Right renal cortex interstitium (tissue), 3 donors: ENCODE measurements around the gene HSD17B3. TPM values are rescaled to one million over a fixed set of nuclear protein-coding genes. Genes with fewer than 3 reads are reported as not detected.
"Not testable (repeated sequence)": the region's sequence is repeated elsewhere in the genome, so short reads cannot be mapped to it uniquely, and the experiment has no call there.

Source experiments
- DNase-seq, 3 donors: peaks; one replicate each; pipeline ENCODE4 v3.0.0-alpha.2; 2013; ENCODE audit warnings: low read depth in 3 of 3, low spot score in 2 of 3
- polyA plus RNA-seq, 3 donors: library from polyadenylated mRNA; unstranded; fragments of 120-200 nt; gene quantifications; one replicate each; pipeline ENCODE4 v1.2.1, GENCODE V29; 2013; ENCODE audit not compliant: insufficient read length in 3 of 3

HSD17B3 gene
- polyA plus RNA-seq: 1 to 10 TPM in 1 of 3 donors, under 1 TPM in 2; 0.67 to 1.2 (median 0.72) TPM

DNA sequence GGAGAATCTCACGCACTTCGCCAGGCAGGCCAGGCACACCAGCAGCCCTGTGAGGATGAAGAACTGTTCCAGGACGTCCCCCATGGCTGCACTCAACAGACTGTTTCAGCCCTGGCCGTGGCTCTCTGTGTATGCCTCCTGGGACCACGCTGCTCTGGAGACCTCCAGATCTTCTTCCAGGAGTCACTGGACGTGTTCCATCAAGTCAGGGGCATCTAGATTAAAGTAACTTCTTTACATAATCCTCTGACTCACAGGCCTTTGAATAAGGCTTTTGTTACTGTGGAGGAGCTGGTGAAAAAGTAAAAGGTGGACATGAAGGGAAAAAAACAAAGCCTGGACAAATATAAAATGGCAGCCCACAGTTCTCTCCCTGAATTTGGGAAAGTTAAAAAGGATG lies at the start of gene HSD17B3:
Gene HSD17B3 (minus strand): TSS at position 156 of the 400 bp plus-strand sequence. CDS start 72 bp downstream, at position 84.
- DNase-seq: no peak

- no peak for DNase-seq
Measured at GRCh38 chr9:96350866-96351265, 48.9 kb upstream of the HSD17B3 start.

GRCh38 chr9:96348261-96348660 lies 46.3 kb upstream of the HSD17B3 start:
- no peak for DNase-seq

- DNase-seq: no peak
Measured at GRCh38 chr9:96345551-96345950, 43.6 kb upstream of the HSD17B3 start.

- no peak for DNase-seq
Measured at GRCh38 chr9:96344458-96345180, 42.6 kb upstream of the HSD17B3 start.

DNA sequence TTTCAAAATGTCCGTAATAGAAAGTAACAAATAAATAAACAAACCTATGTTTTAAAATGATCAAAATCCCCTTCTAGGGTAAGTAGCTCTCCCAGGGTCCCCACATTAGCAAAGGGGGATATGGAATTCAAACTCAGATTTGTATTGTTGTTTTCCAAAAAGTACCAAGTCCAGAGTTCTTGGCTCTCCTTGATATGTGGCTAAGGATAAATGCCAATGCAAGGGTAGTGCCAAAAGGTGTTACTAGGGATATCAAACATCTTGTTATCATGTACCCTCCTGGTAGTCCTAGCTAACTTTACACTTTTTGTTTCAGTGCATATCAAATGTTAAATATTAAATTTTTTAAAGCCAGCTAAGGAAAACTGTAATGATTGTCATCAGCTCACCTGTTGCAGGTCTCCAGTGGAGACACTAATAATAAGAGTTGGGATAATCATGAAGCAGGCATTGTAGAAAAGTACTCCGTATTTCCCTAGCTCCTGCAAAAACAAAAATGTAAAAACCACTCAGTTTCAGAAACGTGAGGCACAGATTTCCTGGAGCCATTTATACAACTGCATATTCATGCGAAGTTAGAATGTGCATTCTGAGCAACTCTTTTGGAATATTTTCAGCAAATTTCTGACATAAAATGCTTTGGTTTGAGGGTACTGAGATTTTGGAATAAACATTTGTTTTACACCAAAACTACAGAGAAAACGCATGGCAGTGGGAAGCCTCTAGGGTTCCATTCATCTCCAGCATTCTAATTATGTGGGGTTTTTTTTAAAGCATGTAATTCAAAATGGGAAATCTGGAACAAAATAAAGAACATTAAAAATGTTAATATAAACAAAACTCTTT lies 41.8 kb upstream of the HSD17B3 start:
- no peak for DNase-seq

DNA sequence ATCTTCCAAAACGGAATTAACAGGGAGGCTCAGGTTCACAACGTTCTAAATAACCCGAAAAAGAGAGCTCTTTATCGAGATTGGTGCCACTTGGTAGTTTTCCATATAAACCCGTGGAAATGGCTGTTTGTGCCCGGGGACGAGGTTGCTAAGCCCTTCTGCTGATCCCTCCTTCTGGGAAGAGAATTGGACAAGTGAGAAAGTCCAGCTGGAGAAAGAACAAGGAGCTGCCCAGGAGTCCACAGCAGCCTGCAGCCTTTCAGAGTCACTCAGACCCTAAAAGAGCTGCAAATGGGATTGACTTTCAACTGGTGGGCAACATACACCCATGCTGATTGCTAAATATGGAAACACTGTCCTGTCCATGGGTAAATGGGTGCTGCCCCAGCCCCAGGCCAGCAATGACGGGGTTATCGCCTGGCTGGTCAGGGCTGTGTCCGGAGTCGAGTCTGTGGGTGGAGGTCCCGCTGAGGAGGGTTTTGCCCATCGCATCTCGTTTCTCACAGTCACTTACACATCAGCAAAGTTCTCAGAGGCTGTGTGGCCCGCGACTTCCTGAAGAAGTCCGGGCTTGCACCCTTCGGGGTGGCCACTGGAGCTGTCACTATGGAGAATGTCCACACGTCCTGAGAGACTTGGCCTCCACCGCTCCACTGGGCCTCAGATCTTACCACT lies 40.7 kb upstream of the HSD17B3 start:
- peak in 2 of 3 donors; percentile 20 to 29 for DNase-seq

- no peak for DNase-seq
Measured at GRCh38 chr9:96340707-96341106, 38.7 kb upstream of the HSD17B3 start.

DNA sequence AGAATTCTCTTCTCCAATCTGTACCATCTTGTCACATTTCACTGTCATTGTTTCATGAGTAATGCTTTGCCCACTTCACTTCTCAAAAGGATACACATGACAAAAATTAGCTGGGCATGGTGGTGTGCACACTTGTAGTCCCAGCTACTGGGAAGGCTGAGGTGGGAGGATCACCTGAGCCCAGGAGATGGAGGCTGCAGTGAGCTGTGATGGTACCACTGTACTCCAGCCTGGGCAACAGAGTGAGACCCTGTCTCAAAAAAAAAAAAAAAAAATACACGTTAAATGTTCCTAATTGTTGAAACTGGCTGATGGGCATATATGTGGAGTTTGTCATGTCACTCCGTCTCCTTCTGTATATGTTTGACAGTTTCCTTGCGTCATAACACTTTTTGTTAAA lies 36.3 kb upstream of the HSD17B3 start:
- DNase-seq: no peak

GRCh38 chr9:96333958-96334357 lies 32.0 kb upstream of the HSD17B3 start:
- no peak for DNase-seq

DNA sequence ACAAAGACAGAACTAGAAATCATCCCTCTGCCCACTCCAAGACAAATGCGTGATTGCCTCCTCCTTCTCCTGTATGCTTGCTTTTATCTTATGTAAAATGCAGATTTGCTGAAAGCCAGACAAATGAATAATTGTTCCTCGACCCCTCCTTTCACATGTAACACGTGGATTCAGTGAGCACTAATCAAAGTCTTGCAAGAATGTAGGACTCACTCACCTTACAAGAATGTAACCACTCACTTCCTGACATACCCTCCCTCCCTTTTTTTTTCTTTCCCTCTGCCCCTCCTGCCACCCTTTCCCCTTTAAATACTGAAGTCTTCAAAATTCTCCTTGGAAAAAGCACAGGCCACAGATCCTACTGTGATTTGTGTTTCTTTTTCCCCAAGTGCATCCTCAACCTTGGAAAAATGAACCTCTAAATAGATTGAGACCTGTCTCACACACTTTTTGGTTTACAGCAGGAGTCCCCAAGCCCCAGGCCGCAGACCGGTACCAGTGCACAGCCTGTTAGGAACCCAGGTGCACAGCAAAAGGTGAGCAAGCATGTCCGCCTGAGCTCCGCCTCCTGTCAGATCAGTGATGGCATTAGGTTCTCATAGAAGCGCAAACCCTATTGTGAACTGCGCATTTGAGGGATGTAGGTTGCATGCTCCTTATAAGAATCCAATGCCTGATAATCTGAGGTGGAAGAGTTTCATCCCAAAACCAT lies 29.4 kb upstream of the HSD17B3 start:
- DNase-seq: no peak

DNA sequence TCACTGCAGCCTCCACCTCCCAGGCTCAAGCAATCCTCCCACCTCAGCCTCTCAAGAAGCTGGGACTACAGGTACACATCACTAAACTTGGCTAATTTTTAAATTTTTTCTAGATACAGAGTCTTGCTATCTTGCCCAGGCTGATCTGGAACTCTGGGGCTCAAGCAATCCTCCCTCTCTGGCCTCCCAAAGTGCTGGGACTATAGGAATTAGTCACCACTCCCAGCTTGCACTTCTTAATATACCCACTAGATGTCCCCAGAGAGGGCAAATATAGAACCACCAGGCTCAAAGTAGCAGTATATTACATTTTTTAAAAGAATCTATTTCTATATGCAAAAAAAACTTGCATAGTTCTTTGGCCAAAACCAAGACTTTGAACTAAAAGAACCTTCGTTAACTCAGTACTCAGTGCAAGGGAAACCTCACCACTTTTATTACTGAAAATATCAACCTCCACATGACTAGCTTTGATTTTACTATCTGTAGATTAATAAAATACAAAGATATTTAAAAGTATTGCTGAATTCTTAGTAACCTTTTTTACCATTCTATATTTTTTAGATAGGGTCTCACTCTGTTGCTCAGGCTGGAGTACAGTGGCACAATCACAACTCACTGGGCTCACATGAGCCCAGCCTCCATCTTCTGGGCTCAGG lies 25.8 kb upstream of the HSD17B3 start:
- peak in 1 of 3 donors; percentile 35 for DNase-seq

DNA sequence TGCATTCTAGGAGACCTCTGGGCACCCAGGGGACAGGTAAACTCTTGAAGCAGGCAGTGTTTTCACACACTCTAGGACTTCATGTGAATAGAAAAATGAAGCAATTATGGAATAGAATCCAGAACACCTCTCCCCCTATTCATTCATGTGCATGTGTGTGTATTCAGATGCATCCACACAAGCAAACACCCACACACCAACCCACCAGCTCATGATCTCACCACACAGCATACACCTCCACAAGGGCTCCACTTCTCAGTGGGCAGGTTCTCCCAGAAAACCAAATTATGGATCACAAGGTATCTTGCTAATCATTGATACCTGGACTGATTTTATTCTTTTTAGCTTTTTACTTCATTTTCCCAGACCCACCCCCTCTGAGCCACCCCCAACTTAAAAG lies 21.2 kb upstream of the HSD17B3 start:
- no peak for DNase-seq

GRCh38 chr9:96322736-96323135 lies 20.8 kb upstream of the HSD17B3 start:
- DNase-seq: not testable (repeated sequence)

GRCh38 chr9:96322210-96322609 lies 20.2 kb upstream of the HSD17B3 start:
- DNase-seq: not testable (repeated sequence)

DNA sequence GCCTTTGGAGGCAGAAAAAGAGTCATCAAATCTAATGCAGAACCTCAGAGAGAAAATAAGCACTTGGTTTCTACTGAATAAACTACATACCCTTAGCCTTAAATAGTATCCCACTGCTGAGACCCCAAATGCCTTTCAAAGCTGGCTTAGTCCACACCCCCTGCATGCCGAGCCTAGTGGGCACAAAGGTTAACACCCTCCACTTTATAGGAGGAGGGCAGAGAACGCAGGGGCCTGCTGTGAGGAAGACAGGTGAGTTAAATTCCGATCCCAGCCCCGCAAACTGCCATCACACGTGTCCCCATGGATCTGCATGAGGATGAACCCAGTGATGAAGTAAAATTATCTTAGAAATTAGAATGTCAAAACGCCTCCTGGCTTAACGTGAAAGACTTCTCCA lies 19.5 kb upstream of the HSD17B3 start:
- DNase-seq: no peak

- DNase-seq: no peak
Measured at GRCh38 chr9:96320749-96321280, 18.8 kb upstream of the HSD17B3 start.

DNA sequence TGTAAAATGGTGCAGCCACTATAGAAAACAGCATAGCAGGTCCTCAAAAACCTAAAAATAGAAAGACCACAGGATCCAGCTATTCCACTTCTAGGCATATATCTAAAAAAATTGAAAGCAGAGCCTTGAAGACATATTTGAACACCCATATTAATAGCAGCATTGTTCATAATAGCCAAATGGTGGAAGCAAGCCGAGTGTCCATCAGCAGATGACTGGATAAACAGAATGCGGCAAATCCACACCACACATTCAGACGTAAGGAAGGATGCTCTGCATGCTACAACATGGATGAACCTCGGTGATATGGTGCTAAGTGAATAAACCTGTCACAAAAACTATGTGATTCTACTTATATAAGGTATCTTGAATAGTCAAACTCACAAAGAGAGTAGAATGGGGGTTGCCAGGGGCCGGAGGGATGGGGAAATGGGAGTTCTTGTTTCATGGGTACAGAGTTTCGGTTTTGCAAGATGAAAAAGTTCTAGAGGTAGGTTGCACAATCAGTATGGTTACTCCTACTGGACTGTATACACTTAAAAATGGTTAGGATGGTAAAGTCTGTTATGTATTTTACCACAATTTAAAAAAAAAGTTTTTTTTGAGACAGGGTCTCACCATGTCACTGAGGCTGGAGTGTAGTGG lies 17.1 kb upstream of the HSD17B3 start:
- no peak for DNase-seq

DNA sequence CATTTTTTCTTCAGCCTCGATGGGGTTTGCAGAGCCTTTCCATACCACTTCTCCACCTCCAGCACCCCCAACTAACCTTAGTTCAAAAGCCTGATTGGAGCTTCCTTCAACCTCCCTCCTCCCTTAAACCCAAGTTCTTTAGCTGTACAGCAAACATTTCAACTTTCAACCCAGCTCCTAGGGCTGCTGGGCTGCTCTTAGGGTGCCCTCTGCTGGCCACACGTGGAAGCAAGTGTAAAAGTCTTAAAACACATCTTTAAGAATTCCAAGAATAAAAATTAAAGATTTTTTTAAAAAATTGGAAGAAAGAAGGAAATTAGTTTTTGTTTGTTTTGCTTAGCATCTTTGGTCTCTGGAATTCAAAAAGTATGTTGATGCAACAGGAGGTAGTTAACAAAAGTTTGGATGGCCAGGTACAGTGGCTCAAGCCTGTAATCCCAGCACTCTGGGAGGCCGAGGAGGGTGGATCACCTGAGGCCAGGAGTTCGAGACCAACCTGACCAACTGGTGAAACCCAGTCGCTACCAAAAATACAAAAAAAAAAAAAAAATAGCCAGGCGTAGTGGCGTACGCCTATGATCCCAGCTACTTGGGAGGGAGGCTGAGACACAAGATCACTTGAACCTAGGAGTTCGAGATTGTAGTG lies 15.5 kb upstream of the HSD17B3 start:
- DNase-seq: peak; percentile 42 to 52 (median 47)
